Measurements from ENCODE around the gene PLAC8L1. TPM values are rescaled to one million over a fixed set of nuclear protein-coding genes. Genes with fewer than 3 reads are reported as not detected.
"Not testable (repeated sequence)": the region's sequence is repeated elsewhere in the genome, so short reads cannot be mapped to it uniquely, and the experiment has no call there.

The PLAC8L1 gene, protein sequence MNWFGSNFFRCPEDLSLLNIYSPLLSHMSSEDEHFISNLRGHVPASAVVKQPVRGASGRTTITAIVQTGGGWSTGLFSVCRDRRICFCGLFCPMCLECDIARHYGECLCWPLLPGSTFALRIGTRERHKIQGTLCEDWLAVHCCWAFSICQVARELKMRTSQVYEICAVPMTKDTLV
- polyA plus RNA-seq = not detected

DNA sequence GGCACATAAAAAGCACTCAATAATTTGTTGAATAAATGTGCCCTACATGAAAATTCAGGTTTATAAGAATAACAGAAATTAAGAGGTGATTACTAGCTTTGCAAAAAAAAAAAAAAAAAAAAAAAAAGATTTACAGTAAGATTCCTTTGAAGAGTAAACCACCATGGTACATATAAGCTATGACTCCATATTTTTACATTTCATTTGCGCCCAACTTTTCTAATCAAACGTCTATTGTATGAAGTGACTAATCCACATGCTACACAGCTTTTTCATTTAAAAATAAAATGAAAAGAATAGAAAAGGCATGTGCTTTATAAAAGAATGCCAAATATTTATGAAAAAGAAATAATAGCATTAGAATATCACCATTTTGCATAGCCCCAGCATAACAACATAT, at the start of gene PLAC8L1:
PLAC8L1 (minus strand) TSS at position 101 of the 400 bp plus-strand sequence. CDS start 1,266 bp downstream, outside the sequence.
- no peaks in the 10 kb centered on the region for H3K9me3 Mint-ChIP-seq
- peaks cover 4% of the 10 kb centered on the region for H3K36me3 Mint-ChIP-seq
- H3K4me1 Mint-ChIP-seq = peaks cover 0 to 1% (median 1%) of the 10 kb centered on the region in 3 donors
- H3K27me3 Mint-ChIP-seq = no peaks in the 10 kb centered on the region
- H3K4me3 Mint-ChIP-seq = no peak within 1 kb of the TSS
- H3K27ac Mint-ChIP-seq = no peak within 1 kb of the TSS

DNA sequence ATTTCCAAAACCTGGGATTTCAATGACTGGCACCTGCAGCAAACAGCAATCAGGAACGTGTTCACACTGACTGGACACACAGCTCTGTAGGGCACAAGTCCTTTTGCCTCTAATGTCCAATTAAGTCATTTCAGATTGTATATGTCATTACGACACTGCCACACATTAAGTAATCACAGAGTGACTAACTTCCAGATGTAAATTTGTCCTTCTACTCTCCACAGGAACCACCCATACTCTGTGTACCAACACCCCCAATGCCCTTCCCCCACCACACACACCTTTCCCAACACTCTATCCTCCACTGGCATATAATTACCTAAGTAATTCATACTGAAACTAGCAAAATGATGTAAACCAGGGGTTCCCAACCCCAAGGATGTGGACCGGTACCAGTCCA, 46.6 kb upstream of the PLAC8L1 start:
- Mint-ChIP-seq H3K36me3 (peaks cover 15% of the 10 kb centered on the region), H3K4me3 (peak overlapping the region in 1 of 4 donors; percentile 74), H3K9me3 (no peaks in the 10 kb centered on the region), H3K27me3 (no peaks in the 10 kb centered on the region), H3K27ac (peak overlapping the region in 1 of 3 donors; percentile 31), H3K4me1 (no peaks in the 10 kb centered on the region)

DNA sequence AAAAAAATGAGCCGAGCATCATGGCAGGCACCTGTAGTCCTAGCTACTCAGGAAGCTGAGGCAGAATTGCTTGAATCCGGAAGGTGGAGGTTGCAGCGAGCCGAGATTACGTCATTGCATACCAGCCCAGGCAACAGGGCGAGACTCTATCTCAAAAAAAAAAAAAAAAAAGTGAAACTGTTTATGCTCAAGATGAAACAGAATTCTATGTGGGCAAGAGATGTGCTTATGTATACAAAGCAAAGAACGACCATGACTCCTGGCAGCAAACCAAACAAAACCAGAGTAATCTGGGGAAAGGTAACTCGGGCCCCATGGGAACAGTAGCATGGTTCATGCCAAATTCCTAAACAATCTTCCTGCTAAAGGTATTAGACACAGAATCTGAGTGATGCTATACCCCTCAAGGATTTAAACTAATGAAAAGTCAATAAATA, 32.6 kb upstream of the PLAC8L1 start:
- Mint-ChIP-seq H3K9me3 (no peaks in the 10 kb centered on the region), H3K4me1 (no peaks in the 10 kb centered on the region), H3K27me3 (no peaks in the 10 kb centered on the region), H3K4me3 (no peak overlapping the region), H3K27ac (no peak overlapping the region), H3K36me3 (peaks cover 17% of the 10 kb centered on the region)

DNA sequence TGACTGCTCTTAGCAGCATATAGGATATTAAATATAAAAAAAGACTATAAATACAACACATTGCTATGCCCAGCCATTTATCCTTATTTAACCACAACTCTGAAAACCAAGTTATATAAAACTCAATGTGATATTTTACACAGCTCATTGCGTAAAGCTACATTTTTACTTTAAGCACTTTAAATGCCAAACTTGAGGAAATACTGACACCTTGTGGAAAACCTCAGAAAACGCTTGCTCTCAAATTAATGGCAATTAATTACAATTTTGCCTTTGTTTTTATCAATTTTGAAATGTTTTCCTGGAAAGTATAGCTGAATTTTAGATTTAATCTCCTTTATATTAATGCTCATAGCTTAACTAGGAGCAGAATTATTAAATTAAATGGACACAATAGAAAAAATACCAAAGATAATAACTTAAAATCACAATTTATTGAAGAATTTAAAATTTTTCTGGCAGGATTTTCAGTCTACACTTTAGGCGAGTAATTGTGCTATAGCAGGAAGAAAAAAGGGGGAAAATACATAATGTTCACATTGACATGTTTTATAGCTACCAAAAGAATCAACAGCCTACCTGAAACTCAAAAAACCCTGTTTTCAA, 25.2 kb upstream of the PLAC8L1 start:
- H3K4me1 Mint-ChIP-seq = no peaks in the 10 kb centered on the region
- H3K9me3 Mint-ChIP-seq = peaks cover 0 to 1% (median 0%) of the 10 kb centered on the region in 3 donors
- H3K4me3 Mint-ChIP-seq = no peak overlapping the region
- H3K27ac Mint-ChIP-seq = no peak overlapping the region
- H3K27me3 Mint-ChIP-seq = no peaks in the 10 kb centered on the region
- H3K36me3 Mint-ChIP-seq = peaks cover 8% of the 10 kb centered on the region

DNA sequence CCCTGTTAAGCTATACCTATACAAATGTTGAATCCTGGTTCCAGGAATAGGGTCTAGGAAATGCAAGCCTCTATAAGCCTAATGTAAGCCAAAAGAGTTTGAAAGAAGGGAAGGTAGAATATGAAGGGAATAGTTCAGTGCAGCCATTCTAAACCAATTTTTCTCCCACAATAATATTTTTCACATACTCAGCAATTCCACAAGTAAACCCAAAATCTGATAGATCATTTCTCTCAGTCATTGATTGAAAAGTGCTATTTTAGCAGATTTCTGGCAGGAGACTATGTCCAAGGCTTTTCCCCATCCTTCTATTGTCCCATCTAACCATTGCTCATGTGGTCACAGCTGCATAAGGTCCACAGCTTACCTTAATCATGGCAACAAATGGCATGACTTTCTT, 20.7 kb upstream of the PLAC8L1 start:
- Mint-ChIP-seq H3K36me3 (peaks cover 23% of the 10 kb centered on the region), H3K4me1 (peaks cover 0 to 3% (median 0%) of the 10 kb centered on the region in 3 donors), H3K9me3 (peaks cover 0 to 6% (median 0%) of the 10 kb centered on the region in 3 donors), H3K4me3 (no peak overlapping the region), H3K27ac (no peak overlapping the region), H3K27me3 (no peaks in the 10 kb centered on the region)

DNA sequence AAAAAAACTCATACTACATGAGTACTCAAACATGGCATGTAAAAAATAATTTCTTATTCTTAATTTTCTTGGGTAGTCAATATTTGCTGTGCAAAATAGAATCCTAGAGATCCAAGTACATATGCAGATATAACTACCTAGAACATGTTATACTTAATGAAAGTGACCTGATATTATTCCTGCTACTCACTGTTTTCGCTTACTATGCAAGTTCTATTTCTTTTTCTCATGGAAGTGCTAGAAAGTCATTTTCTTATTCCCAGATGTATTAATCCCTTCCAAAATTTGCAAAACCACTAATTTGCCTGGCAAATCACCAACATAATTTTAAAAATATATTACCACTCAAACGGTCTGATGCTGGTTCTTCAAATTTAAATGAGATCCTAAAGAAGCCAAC, 19.2 kb upstream of the PLAC8L1 start:
- H3K36me3 Mint-ChIP-seq = peaks cover 27% of the 10 kb centered on the region
- peaks cover 0 to 6% (median 0%) of the 10 kb centered on the region in 3 donors for H3K9me3 Mint-ChIP-seq
- H3K4me1 Mint-ChIP-seq = peaks cover 0 to 3% (median 0%) of the 10 kb centered on the region in 3 donors
- H3K4me3 Mint-ChIP-seq = no peak overlapping the region
- no peak overlapping the region for H3K27ac Mint-ChIP-seq
- H3K27me3 Mint-ChIP-seq = no peaks in the 10 kb centered on the region

DNA sequence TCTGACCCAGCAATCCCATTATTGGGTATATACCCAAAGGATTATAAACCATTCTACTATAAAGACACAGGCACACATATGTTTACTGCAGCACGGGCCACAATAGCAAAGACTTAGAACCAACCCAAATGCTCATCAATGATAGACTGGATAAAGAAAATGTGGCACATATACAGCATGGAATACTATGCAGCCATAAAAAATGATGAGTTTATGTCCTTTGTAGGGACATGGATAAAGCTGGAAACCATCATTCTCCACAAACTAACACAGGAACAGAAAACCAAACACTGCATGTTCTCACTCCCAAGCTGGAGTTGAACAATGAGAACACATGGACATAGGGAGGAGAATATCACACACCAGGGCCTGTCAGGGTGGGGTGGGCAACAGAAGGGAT, 16.1 kb upstream of the PLAC8L1 start:
- H3K9me3 Mint-ChIP-seq, H3K4me1 Mint-ChIP-seq, H3K27me3 Mint-ChIP-seq, H3K4me3 Mint-ChIP-seq: not testable (repeated sequence)
- Mint-ChIP-seq H3K36me3 (peaks cover 35% of the 10 kb centered on the region), H3K27ac (peak overlapping the region in 1 of 3 donors; percentile 51)

DNA sequence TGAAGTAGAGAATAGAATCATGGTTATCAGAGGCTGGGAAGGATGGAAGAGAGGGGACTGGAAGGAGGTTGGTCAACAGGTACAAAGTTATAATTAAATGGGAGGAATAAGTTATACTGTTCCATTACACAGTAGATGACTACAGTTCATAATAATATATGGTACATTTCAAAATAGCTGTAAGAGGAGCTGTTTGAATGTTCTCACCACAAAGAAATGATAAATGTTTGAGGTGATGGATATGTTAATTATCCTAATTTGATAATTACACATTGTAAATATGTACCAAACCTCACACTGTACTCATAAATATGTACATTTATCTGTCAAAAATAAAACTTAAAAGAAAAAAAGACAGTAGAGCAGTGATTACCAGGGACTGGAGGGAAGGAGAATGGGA, 12.9 kb upstream of the PLAC8L1 start:
- H3K27ac Mint-ChIP-seq = peak overlapping the region in 1 of 3 donors; percentile 27
- H3K4me3 Mint-ChIP-seq = no peak overlapping the region
- peaks cover 0 to 5% (median 0%) of the 10 kb centered on the region in 3 donors for H3K9me3 Mint-ChIP-seq
- no peaks in the 10 kb centered on the region for H3K27me3 Mint-ChIP-seq
- H3K36me3 Mint-ChIP-seq = peaks cover 29% of the 10 kb centered on the region
- peaks cover 0 to 5% (median 3%) of the 10 kb centered on the region in 3 donors for H3K4me1 Mint-ChIP-seq

DNA sequence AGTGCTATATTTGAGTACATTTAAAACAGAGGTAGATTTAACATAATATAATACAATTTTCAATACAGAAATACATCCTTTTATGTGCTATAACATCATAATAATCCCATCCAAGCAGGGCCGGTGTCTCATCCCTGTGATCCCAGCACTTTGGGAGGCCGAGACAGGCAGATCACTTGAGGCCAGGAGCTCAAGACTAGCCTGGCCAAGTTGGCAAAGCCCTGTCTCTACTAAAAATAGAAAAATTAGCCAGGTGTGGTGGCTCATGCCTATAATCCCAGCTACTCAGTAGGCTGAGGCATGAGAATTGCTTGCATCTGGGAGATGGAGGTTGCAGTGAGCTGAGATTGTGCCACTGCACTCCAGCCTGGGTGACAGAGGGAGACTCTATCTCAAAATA, 11.8 kb upstream of the PLAC8L1 start:
- peaks cover 23% of the 10 kb centered on the region for H3K36me3 Mint-ChIP-seq

DNA sequence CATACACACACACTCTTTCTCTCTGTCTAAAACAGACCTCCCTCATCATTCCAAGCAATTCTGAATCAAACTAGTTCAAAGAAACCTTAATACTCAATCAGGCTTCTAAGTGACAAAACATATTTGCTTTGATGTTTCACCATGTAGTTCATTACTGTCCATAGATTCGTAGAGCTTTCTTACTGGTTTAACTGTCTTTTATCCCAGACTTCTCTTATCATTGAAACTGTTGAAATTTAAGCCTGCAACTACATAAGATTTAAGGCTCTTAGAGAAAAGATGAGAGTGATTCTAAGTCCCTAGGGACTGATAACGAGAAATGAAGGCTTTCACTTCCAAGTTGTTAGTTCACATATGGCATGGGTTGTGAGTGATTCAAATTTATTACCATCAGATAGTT, 11.0 kb upstream of the PLAC8L1 start:
- H3K4me3 Mint-ChIP-seq = no peak overlapping the region
- peaks cover 0 to 1% (median 0%) of the 10 kb centered on the region in 3 donors for H3K9me3 Mint-ChIP-seq
- peaks cover 16% of the 10 kb centered on the region for H3K36me3 Mint-ChIP-seq
- no peak overlapping the region for H3K27ac Mint-ChIP-seq
- H3K4me1 Mint-ChIP-seq = peaks cover 0 to 5% (median 3%) of the 10 kb centered on the region in 3 donors
- H3K27me3 Mint-ChIP-seq = no peaks in the 10 kb centered on the region

More for the DNA sequence above, 11.8 kb upstream of the PLAC8L1 start:
- not testable (repeated sequence) for H3K4me3 Mint-ChIP-seq, H3K27me3 Mint-ChIP-seq, H3K9me3 Mint-ChIP-seq, H3K4me1 Mint-ChIP-seq
- peak overlapping the region in 1 of 3 donors; percentile 1 for H3K27ac Mint-ChIP-seq

DNA sequence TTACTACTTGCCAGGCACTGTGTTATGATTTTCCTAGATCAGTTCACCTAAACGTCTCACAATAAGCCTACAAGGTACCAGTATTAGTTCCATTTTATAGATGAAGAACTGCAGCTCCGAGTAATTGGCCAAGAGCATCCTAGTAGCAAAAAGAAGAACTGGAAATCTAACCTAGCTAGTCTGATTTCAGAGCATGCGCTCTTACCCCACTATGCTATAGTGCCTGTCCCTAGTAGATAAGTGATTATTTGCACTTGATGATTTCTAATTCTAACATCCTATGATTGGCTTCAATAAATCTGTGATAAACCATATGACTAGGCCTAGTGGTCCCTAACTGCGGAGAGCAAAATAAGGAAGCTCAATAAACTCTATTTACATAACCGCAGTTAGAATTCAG, 7.1 kb upstream of the PLAC8L1 start:
- no peaks in the 10 kb centered on the region for H3K27me3 Mint-ChIP-seq
- no peaks in the 10 kb centered on the region for H3K36me3 Mint-ChIP-seq
- no peaks in the 10 kb centered on the region for H3K9me3 Mint-ChIP-seq
- H3K4me3 Mint-ChIP-seq = no peak overlapping the region
- no peak overlapping the region for H3K27ac Mint-ChIP-seq
- H3K4me1 Mint-ChIP-seq = peaks cover 0 to 3% (median 0%) of the 10 kb centered on the region in 3 donors

DNA sequence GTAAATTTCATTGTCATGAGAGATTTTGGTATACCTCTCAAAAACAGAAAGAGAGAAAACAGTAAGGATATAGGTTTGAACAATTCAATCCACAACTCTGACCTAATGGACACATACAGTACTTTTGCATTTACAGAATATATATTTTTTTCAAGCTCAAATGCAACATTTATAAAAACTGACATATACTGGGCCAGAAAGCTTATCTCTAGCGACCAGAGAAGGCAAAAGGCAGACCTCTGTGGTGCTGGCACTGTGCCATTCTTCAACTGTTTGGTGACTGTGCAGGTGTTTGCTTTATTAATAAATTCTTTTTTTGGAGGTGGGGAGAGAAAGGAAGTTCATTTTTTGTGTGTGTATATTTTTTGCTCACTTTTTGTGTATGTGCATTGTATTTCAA, 6.0 kb upstream of the PLAC8L1 start:
- Mint-ChIP-seq H3K27ac (no peak overlapping the region), H3K4me3 (no peak overlapping the region), H3K36me3 (no peaks in the 10 kb centered on the region), H3K9me3 (no peaks in the 10 kb centered on the region), H3K27me3 (no peaks in the 10 kb centered on the region), H3K4me1 (peaks cover 0 to 1% (median 1%) of the 10 kb centered on the region in 3 donors)

DNA sequence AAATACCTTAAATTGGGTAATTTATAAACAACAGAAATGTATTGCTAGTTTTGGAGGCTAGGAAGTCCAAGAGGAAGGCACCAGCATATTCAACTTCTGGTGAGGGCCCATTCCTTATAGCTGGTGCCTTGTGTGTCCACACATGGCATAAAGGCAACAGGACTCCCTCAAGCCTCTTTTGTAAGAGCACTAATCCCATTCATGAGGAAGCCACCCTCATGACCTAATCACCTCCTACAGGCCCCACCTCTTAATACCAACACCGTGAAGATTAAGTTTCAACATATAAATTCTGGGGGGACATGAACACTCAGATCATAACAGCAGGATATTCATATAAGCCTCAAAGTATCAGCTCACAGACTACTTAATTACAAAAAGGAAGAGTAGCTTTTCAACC, 4.0 kb upstream of the PLAC8L1 start:
- H3K27ac Mint-ChIP-seq = no peak overlapping the region
- H3K4me1 Mint-ChIP-seq = peaks cover 0 to 1% (median 1%) of the 10 kb centered on the region in 3 donors
- H3K9me3 Mint-ChIP-seq = no peaks in the 10 kb centered on the region
- peaks cover 2% of the 10 kb centered on the region for H3K36me3 Mint-ChIP-seq
- H3K4me3 Mint-ChIP-seq = no peak overlapping the region
- H3K27me3 Mint-ChIP-seq = no peaks in the 10 kb centered on the region

DNA sequence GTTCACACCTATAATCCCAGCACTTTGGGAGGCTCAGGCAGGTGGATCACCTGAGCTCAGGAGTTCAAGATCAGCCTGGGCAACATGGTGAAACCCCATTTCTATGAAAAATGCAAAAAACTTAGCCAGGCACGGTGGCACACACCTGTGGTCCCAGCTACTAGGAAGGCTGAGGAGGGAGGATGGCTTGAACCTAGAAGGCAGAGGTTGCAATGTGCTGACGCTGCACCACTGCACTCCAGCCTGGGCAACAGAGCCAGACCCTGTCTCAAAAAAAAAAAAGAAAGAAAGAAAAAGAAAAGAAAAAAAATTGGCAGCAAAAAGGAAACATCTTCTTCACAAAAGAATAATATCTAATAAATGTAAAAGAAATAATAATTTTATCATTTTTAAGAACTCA, 3.5 kb upstream of the PLAC8L1 start:
- not testable (repeated sequence) for H3K36me3 Mint-ChIP-seq, H3K27me3 Mint-ChIP-seq, H3K4me1 Mint-ChIP-seq, H3K9me3 Mint-ChIP-seq, H3K4me3 Mint-ChIP-seq
- H3K27ac Mint-ChIP-seq = peak overlapping the region in 2 of 3 donors; percentile 26 to 35

DNA sequence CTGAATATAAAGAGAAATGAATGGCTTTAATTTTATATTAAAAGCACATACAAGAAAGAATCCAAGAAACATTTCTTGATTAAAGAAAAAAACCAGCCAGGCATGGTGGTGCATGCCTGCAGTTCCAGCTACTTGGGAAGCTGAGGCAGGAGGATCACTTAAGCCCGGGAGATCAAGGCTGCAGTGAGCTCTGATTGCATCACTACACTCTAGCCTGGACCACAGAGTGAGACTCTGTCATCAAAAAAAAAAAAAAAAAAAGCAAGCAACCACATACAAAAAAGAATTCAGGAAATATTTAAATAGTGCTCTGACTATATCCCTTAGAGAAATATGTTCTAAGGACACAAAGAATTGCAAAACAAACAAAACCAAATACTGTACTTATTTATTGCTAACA, 2.5 kb upstream of the PLAC8L1 start:
- peaks cover 0 to 1% (median 1%) of the 10 kb centered on the region in 3 donors for H3K4me1 Mint-ChIP-seq
- no peak overlapping the region for H3K27ac Mint-ChIP-seq
- no peaks in the 10 kb centered on the region for H3K27me3 Mint-ChIP-seq
- no peak overlapping the region for H3K4me3 Mint-ChIP-seq
- peaks cover 4% of the 10 kb centered on the region for H3K36me3 Mint-ChIP-seq
- H3K9me3 Mint-ChIP-seq = no peaks in the 10 kb centered on the region

DNA sequence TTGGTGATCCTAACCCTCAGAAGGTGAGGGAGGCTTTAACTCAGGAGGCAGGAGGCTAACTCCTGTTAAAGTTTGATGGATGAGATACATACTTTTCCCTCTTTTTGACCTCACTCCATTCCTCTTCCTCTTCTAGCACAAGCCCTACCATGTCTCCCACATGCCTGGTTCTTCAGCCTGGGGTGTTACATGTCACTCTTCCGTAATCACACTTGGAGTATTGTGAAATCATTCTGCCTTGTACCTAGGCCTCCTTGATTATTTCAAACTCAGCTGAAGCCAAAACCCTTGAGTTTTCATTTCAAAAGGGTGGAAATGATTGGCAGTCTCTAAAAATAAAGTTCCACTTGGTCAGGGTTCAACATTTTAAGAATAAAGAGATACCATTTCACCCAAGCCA, 1.8 kb downstream of the PLAC8L1 start:
- Mint-ChIP-seq H3K4me3 (no peak overlapping the region), H3K9me3 (no peaks in the 10 kb centered on the region), H3K4me1 (peaks cover 0 to 1% (median 1%) of the 10 kb centered on the region in 3 donors), H3K27ac (no peak overlapping the region), H3K36me3 (peaks cover 5% of the 10 kb centered on the region), H3K27me3 (no peaks in the 10 kb centered on the region)

Measured in IgD-negative memory B cell (primary cell).